ENCODE results near the gene ARG1. TPM values are rescaled to one million over a fixed set of nuclear protein-coding genes. Genes with fewer than 3 reads are reported as not detected.

Gene ARG1
- total RNA-seq, 3 donors from 2014 or later, result 1.1 TPM; not detected in 2

DNA sequence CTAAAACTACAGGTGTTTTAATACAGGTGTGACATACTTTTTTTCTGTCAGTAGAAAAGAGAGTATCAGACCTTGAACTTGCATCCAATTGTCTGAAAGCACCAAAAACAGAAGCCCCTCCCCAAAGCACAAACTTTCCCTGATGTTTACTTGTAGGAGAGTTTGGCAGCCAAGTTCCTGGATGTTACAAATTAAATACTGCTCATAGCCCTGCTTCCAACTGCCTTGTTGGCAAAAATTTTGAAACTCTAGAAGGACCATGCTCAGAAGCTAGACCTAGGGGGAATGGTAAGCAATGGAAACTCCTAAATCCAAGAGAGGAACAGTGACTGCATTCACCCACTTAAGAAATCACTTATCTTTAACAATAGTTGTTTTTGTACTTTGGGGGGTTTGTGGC, 17.0 kb upstream of the ARG1 start:
- no peak for ATAC-seq
- no peaks in the 10 kb centered on the region for H3K36me3 ChIP-seq (ENCODE audit: low read depth)
- no peak for DNase-seq
- no peak overlapping the region for H3K4me3 ChIP-seq
- no peaks in the 10 kb centered on the region for H3K4me1 ChIP-seq (ENCODE audit: low read depth)
- intact Hi-C loops (cut with DNase I, micrococcal nuclease), result no loop called here
- no peaks in the 10 kb centered on the region for H3K9me3 ChIP-seq
- TF ChIP-seq, protein P1, sequence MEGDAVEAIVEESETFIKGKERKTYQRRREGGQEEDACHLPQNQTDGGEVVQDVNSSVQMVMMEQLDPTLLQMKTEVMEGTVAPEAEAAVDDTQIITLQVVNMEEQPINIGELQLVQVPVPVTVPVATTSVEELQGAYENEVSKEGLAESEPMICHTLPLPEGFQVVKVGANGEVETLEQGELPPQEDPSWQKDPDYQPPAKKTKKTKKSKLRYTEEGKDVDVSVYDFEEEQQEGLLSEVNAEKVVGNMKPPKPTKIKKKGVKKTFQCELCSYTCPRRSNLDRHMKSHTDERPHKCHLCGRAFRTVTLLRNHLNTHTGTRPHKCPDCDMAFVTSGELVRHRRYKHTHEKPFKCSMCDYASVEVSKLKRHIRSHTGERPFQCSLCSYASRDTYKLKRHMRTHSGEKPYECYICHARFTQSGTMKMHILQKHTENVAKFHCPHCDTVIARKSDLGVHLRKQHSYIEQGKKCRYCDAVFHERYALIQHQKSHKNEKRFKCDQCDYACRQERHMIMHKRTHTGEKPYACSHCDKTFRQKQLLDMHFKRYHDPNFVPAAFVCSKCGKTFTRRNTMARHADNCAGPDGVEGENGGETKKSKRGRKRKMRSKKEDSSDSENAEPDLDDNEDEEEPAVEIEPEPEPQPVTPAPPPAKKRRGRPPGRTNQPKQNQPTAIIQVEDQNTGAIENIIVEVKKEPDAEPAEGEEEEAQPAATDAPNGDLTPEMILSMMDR (IDR thresholded peaks at IDR 0.05), result no peak

DNA sequence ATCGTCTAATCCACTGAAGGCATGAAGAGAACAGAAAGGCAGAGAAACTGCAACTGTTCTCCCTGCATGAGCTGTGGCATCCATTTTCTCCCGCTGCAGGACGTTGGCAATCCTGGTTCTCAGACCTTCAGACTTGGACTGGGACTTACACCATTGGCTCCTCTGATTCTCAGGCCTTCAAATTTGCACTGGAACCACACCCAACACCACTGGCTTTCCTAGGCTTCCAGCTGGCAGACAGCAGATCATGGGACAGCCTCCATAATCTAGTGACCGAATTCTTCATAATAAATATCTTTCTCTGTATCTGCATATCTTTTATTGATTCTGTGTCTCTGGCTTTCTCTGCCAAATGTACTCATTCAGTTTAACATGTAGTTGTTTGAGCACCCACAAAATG, 14.1 kb upstream of the ARG1 start:
- TF ChIP-seq, protein P1 (IDR thresholded peaks at IDR 0.05), result no peak
- Histone ChIP-seq H3K4me1 (ENCODE audit: low read depth) (no peaks in the 10 kb centered on the region), H3K9me3 (no peaks in the 10 kb centered on the region), H3K36me3 (ENCODE audit: low read depth) (no peaks in the 10 kb centered on the region), H3K4me3 (no peak overlapping the region)
- intact Hi-C loops (cut with DNase I, micrococcal nuclease), result no loop called here
- ATAC-seq, result no peak
- DNase-seq, result no peak

DNA sequence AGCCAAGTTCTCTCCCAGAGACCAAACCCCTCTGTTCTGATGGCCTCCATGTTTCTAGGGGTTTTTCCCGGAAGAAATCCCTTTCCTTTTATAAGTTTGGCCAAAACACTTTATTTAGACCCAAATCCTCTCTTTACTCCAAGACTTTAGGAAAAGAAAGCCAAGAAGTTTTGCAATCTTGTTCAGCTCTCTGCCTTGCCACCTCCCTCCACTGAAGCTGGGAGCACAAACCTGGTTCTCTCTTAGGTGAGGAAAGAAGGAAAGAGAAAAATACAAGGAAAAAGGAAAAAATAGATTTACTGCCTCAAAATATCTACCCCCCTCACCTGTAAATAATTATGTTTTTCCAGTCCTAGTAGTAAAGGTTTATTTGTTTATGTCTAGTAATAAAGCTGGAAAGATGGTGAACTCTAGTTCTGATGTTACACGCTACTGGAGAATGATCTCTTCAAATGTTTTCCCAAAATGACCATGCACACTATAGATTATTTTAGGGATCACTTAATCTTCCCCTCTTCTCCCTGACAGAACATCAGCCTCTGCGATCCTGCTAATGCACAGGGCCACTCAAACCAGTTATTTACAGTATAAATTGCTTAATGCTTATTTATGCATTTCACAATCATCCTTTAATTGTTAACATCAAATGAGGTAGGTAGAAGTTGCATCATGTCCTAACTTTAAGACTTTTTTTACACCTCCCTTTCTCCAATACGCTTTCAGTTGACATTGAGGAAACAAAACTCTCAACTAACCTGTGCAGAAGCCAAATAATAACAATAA, 10.9 kb upstream of the ARG1 start:
- Histone ChIP-seq H3K36me3 (ENCODE audit: low read depth) (no peaks in the 10 kb centered on the region), H3K4me3 (no peak overlapping the region), H3K4me1 (ENCODE audit: low read depth) (no peaks in the 10 kb centered on the region), H3K9me3 (no peaks in the 10 kb centered on the region)
- ATAC-seq (no peak), DNase-seq (no peak)
- intact Hi-C loops (cut with DNase I, micrococcal nuclease), result no loop called here
- TF ChIP-seq, protein P1 (IDR thresholded peaks at IDR 0.05), result no peak

DNA sequence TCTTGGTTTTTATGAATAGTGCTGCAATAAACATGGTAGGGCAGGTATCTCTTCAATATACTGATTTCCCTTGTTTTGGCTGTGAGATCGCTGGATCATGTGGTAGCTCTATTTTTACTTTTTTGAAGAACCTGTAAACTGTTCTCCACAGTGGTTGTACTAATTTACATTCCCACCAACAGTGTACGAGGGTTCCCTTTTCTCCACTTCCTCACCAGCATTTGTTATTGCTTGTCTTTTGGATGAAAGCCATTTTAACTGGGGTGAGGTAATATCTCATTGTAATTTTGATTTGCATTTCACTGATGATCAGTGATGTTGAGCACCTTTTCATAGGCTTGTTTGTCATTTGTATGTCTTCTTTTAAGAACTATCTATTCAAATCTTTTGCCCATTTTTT, 8.0 kb upstream of the ARG1 start:
- TF ChIP-seq, protein P1 (IDR thresholded peaks at IDR 0.05), result no peak
- DNase-seq, result no peak
- no peak for ATAC-seq
- H3K4me3 ChIP-seq, result no peak overlapping the region
- no peaks in the 10 kb centered on the region for H3K4me1 ChIP-seq (ENCODE audit: low read depth)
- no peaks in the 10 kb centered on the region for H3K9me3 ChIP-seq
- intact Hi-C loops (cut with DNase I, micrococcal nuclease), result no loop called here
- no peaks in the 10 kb centered on the region for H3K36me3 ChIP-seq (ENCODE audit: low read depth)

DNA sequence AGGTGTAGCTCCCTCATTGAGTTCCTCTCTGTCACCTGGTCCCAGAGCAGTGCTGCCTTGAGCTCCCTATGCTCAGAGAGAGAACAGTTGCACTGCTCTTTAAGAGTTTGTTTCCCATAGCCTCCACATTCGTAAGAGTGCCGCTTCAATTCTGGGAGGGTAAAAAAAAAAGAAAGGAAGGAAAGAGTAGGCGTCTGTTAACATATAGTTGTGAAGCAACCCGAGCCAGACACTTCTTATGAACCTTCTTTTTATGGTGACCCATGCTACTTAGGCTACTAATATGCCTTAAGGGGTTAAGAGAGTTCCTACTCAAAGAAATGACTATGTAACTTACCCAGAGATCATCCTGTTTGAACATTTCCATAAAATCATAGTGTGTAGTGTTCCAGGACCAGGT, 4.3 kb upstream of the ARG1 start:
- no peaks in the 10 kb centered on the region for H3K9me3 ChIP-seq
- H3K4me3 ChIP-seq, result no peak overlapping the region
- no peaks in the 10 kb centered on the region for H3K36me3 ChIP-seq (ENCODE audit: low read depth)
- H3K4me1 ChIP-seq (ENCODE audit: low read depth), result no peaks in the 10 kb centered on the region
- intact Hi-C loops (cut with DNase I, micrococcal nuclease), result no loop called here
- no peak for DNase-seq
- TF ChIP-seq, protein P1 (IDR thresholded peaks at IDR 0.05), result no peak
- ATAC-seq, result no peak

Data from mucosa of descending colon (tissue), 3 donors.